Esophagus squamous epithelium (tissue), 5 donors: ENCODE data around the gene MEF2B. TPM values are rescaled to one million over a fixed set of nuclear protein-coding genes. Genes with fewer than 3 reads are reported as not detected.

Experiments used
- DNase-seq: peaks from one replicate; lab custom pipeline; 2025; lab: John Stamatoyannopoulos, UW
- H3K27ac ChIP-seq, 4 donors: fragments of 200-600 bp; sonication (generic); one replicate each; pipeline ENCODE4 v1.5.1; 2016 to 2019; ENCODE audit warnings: mild to moderate bottlenecking in 1 of 4
- H3K27me3 ChIP-seq, 4 donors: fragments of 200-600 bp; sonication (generic); 1 replicate in 3 of 4; 2 replicates in 1 of 4; pipeline versions ENCODE4 v1.5.1 to v1.6.0; 2017 to 2021; ENCODE audit warnings: antibody characterized with exemption in 1 of 4
- H3K36me3 ChIP-seq, 3 donors: fragments of 200-600 bp; sonication (generic); one replicate each; pipeline ENCODE4 v1.5.1; 2016 to 2019
- H3K4me1 ChIP-seq, 3 donors: fragments of 200-600 bp; sonication (generic); one replicate each; pipeline ENCODE4 v1.5.1; 2017 to 2019
- H3K4me3 ChIP-seq, 4 donors: fragments of 200-600 bp; sonication (generic); 1 replicate in 3 of 4; 2 replicates in 1 of 4; pipeline ENCODE4 v1.5.1; 2016 to 2019; ENCODE audit warnings: mild to moderate bottlenecking in 2 of 4, moderate library complexity in 1 of 4
- H3K9me3 ChIP-seq, 3 donors: fragments of 200-600 bp; sonication (generic); one replicate each; pipeline ENCODE4 v1.5.1; 2016 to 2019
- POLR2A ChIP-seq, 4 donors: fragments of 450-650 bp; IDR thresholded peaks; one replicate each; pipeline ENCODE4 v1.6.1; 2017; ENCODE audit warnings: antibody characterized with exemption in 4 of 4, mild to moderate bottlenecking in 4 of 4, moderate library complexity in 3 of 4
- WGBS, 2 donors: methylation state at CpG; one replicate each; pipeline ENCODE4 v1.1.5; 2018; 5-methylcytosine and 5-hydroxymethylcytosine counted together
- intact Hi-C: fragments of 100-400 bp; cut with DNase I; formaldehyde crosslinking; loops from one replicate; pipeline ENCODE4 v1.15.0; 2022
- total RNA-seq, 4 donors: library from RNA; depleted of rRNA; stranded (reverse); fragments of >200 nt; gene quantifications; one replicate each; pipeline ENCODE4 v1.1.0, GENCODE V29; 2016
- TF ChIP-seq, protein P1 (sequence below), 6 experiments: fragments of 450-650 bp in 4 of 6; fragments of 200-600 bp in 2 of 6; sonication (generic) in 2 of 6; IDR thresholded peaks; one replicate each; pipeline ENCODE4 v1.5.1; 2016 to 2019; ENCODE audit warnings: antibody characterized with exemption in 6 of 6, mild to moderate bottlenecking in 4 of 6, moderate library complexity in 4 of 6
- donor health status: DM: yes; HTN: yes; CAD: no.

Gene MEF2B
- total RNA-seq, 4 donors from 2014 or later, result 0.70 TPM; not detected in 3

DNA sequence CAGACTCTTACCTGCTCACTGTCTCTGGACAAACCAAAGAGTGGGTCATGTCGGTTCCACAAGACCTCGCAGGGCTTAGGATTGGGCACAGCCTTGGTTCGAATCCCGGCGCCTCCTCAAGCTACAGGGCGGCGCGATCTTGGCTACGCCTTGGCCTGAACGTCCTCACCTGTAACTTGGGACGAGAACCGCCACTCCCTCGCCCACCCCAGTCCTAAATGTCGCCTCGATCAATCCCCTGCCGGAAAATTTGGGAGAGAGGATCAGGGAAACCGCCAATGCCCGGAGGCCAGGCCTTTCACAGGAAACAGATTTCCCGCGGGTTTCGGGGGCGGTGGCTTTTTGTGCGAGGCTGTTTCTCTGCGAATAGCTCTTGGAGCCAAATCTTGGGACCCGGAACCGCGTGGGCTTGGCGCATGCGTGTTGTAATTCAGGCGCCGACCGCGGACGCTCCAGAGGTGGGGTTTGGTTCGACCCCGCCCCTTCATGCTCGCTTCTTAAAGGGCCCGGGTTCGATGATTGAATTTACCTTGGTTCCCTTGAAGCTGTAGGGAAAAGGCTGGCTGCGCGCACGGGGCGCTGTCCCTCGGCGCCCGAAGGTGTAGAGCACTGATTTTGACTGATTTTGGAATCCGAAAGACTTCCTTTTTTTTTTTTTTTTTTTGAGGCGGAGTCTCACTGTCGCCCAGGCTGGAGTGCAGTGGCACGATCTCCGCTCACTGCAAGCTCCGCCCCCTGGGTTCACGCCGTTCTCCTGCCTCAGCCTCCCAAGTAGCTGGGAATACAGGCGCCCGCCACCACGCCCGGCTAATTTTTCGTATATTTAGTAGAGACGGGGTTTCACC is 33.2 kb upstream of the MEF2B start, which contains the start of gene NR2C2AP:
NR2C2AP (minus strand) TSS at position 403 of the 845 bp plus-strand sequence; CDS start at position 49, 354 bp downstream.
- intact Hi-C loops, result no loop called here
- peak; percentile 32 for DNase-seq
- WGBS, 2 donors, result 9 to 18% methylated on average over 20 to 22 of the region's 60 CpGs
- Histone ChIP-seq H3K27ac (peak within 1 kb of the TSS; percentile 82 to 93 (median 88)), H3K4me3 (peak within 1 kb of the TSS; percentile 50 to 79 (median 68)), H3K4me1 (peaks cover 0 to 32% (median 11%) of the 10 kb centered on the region in 3 donors), H3K27me3 (peaks cover 0 to 21% (median under 1%) of the 10 kb centered on the region in 4 donors), H3K9me3 (no peaks in the 10 kb centered on the region), H3K36me3 (peaks cover 8 to 35% (median 12%) of the 10 kb centered on the region in 3 donors)
- TF ChIP-seq POLR2A (IDR thresholded peaks at IDR 0.05), result peak in 1 of 4 donors; percentile 8
- TF ChIP-seq, protein P1, sequence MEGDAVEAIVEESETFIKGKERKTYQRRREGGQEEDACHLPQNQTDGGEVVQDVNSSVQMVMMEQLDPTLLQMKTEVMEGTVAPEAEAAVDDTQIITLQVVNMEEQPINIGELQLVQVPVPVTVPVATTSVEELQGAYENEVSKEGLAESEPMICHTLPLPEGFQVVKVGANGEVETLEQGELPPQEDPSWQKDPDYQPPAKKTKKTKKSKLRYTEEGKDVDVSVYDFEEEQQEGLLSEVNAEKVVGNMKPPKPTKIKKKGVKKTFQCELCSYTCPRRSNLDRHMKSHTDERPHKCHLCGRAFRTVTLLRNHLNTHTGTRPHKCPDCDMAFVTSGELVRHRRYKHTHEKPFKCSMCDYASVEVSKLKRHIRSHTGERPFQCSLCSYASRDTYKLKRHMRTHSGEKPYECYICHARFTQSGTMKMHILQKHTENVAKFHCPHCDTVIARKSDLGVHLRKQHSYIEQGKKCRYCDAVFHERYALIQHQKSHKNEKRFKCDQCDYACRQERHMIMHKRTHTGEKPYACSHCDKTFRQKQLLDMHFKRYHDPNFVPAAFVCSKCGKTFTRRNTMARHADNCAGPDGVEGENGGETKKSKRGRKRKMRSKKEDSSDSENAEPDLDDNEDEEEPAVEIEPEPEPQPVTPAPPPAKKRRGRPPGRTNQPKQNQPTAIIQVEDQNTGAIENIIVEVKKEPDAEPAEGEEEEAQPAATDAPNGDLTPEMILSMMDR (IDR thresholded peaks at IDR 0.05), result peak in 1 of 6 experiments; percentile 6

DNA sequence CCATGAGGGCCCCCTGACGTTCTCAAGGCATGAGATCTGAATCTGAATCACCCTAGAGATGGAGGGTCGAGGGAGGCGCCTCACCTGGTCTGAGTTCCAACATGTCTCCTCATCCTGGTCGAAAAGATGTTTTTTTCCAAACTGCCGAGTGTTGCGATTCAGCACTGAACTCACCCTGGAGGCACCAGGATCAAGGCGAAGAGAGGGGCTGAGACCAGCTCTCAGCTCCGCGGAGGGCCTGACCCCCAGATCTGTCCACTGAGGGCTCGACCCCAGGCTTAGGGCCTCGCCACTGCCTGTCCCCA is 32.6 kb upstream of the MEF2B start:
- peaks cover 0 to 15% (median 0%) of the 10 kb centered on the region in 4 donors for H3K27me3 ChIP-seq
- intact Hi-C loops, result no loop called here
- H3K9me3 ChIP-seq, result no peaks in the 10 kb centered on the region
- no peak for DNase-seq
- peaks cover 8 to 40% (median 14%) of the 10 kb centered on the region in 3 donors for H3K36me3 ChIP-seq
- peak overlapping the region; percentile 50 to 79 (median 68) for H3K4me3 ChIP-seq
- H3K27ac ChIP-seq, result peak overlapping the region; percentile 82 to 93 (median 88)
- WGBS, 2 donors, result 11 to 18% methylated on average over 4 to 6 of the region's 11 CpGs
- H3K4me1 ChIP-seq, result peaks cover 0 to 30% (median 11%) of the 10 kb centered on the region in 3 donors
- no peak for TF ChIP-seq POLR2A (IDR thresholded peaks at IDR 0.05)
- TF ChIP-seq, protein P1 (IDR thresholded peaks at IDR 0.05), result no peak

DNA sequence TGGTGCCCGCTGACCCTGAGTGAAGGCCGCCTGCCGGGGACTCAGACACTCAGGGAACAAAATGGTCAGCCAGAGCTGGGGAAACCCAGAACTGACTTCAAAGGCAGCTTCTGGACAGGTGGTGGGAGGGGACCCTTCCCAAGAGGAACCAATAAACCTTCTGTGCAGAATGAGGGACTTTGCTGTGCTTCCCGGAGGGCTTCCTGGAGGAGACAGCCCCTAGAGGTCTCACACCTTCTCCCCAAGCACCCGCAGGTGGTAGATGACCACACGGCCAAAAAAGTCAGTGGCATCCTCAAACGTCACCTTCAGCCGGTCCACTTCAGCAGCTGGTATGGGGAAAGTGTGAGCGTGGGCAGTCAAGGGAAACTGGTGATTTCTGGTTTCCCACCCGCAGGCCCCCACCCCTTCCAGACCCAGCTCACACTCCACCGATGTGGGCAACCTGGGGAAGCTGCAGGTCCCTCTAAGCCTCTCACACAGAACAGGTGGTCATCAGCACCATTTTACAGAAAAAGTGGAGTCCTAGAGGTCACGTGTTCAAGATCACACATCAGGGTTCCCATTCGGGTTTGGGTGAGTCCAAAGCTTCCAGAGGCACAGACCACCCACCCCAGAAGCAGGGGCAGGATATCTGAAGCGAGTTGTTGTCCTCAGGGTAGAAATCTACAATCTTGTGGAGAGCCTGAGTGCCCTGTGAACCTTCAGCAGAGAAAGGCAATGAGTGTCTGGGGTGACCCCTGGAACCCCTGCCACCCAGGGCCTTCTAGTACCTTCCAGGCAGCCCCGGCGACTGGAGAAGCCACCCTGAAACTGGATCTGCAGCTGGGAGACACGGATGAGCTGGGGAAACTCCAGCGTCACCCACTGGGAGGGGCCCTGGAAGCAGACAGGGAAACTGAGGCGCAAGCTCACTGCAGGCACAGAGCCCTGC is 31.9 kb upstream of the MEF2B start:
- intact Hi-C loops, result no loop called here
- Histone ChIP-seq H3K27ac (peak overlapping the region; percentile 82 to 93 (median 88)), H3K4me1 (peaks cover 0 to 26% (median 11%) of the 10 kb centered on the region in 3 donors), H3K36me3 (peaks cover 8 to 47% (median 21%) of the 10 kb centered on the region in 3 donors), H3K4me3 (peak overlapping the region; percentile 50 to 79 (median 68)), H3K9me3 (no peaks in the 10 kb centered on the region), H3K27me3 (peaks cover 0 to 10% (median 0%) of the 10 kb centered on the region in 4 donors)
- TF ChIP-seq POLR2A (IDR thresholded peaks at IDR 0.05), result no peak
- TF ChIP-seq, protein P1 (IDR thresholded peaks at IDR 0.05), result no peak
- WGBS, 2 donors, result 55 to 79% methylated on average over 7 of the region's 19 CpGs
- DNase-seq, result no peak

DNA sequence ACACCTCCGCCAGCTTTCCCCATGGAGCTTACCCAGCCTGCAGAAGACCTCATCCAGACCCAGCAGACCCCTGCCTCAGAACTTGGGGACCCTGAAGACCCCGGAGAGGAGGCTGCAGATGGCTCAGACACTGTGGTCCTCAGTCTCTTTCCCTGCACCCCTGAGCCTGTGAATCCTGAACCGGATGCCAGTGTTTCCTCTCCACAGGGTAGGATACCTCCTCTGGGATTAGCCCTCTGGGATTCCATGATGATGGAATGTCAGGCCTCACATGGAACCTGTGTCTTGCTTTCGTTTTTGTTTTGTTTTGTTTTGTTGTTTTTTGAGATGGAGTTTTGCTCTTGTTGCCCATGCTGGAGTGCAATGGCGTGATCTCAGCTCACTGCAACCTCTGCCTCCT is 23.9 kb upstream of the MEF2B start:
- Histone ChIP-seq H3K4me3 (peak overlapping the region in 2 of 4 donors; percentile 82 to 85), H3K4me1 (peaks cover 37 to 52% (median 39%) of the 10 kb centered on the region in 3 donors)
- intact Hi-C loops, result no loop called here

More for the DNA sequence above, 23.9 kb upstream of the MEF2B start:
- Histone ChIP-seq H3K9me3 (no peaks in the 10 kb centered on the region), H3K27me3 (no peaks in the 10 kb centered on the region), H3K27ac (peak overlapping the region; percentile 15 to 99 (median 98)), H3K36me3 (peaks cover 0 to 37% (median 19%) of the 10 kb centered on the region in 3 donors)
- TF ChIP-seq, protein P1 (IDR thresholded peaks at IDR 0.05), result no peak
- TF ChIP-seq POLR2A (IDR thresholded peaks at IDR 0.05), result no peak
- no peak for DNase-seq
- 65 to 75% methylated on average over 5 of the region's 5 CpGs for WGBS, 2 donors
